ENCODE data around the gene PRKAA1. TPM values are rescaled to one million over a fixed set of nuclear protein-coding genes. Genes with fewer than 3 reads are reported as not detected.
"Not testable (repeated sequence)": the region's sequence is repeated elsewhere in the genome, so short reads cannot be mapped to it uniquely, and the experiment has no call there.

PRKAA1 gene
- total RNA-seq, 4 donors from 2014 or later = 66.2 to 86.1 (median 77.9) TPM

GRCh38 chr5:40717281-40717680 is 80.9 kb downstream of the PRKAA1 start:
- DNase-seq (ENCODE audit: low spot score in 2 of 2) = no peak
- Histone ChIP-seq H3K27me3 (no peaks in the 10 kb centered on the region), H3K36me3 (peaks cover 0 to 54% (median 0%) of the 10 kb centered on the region in 3 donors), H3K9me3 (peaks cover 0 to 14% (median 0%) of the 10 kb centered on the region in 4 donors), H3K4me1 (peaks cover 0 to 16% (median 0%) of the 10 kb centered on the region in 4 donors), H3K4me3 (no peak overlapping the region), H3K27ac (no peak overlapping the region)
- TF ChIP-seq EP300 (IDR thresholded peaks at IDR 0.05) = no peak
- TF ChIP-seq POLR2A (IDR thresholded peaks at IDR 0.05) = no peak
- no peak for TF ChIP-seq CTCF (IDR thresholded peaks at IDR 0.05)

GRCh38 chr5:40716590-40716989 is 81.6 kb downstream of the PRKAA1 start:
- Histone ChIP-seq H3K9me3 (peaks cover 0 to 7% (median 0%) of the 10 kb centered on the region in 4 donors), H3K4me3 (no peak overlapping the region), H3K27me3 (no peaks in the 10 kb centered on the region), H3K27ac (no peak overlapping the region), H3K4me1 (peaks cover 0 to 21% (median 0%) of the 10 kb centered on the region in 4 donors), H3K36me3 (peaks cover 0 to 50% (median 0%) of the 10 kb centered on the region in 3 donors)
- no peak for DNase-seq (ENCODE audit: low spot score in 2 of 2)
- WGBS, 2 donors = 90 to 97% methylated on average over 2 of the region's 2 CpGs
- no peak for TF ChIP-seq CTCF (IDR thresholded peaks at IDR 0.05)
- no peak for TF ChIP-seq EP300 (IDR thresholded peaks at IDR 0.05)
- TF ChIP-seq POLR2A (IDR thresholded peaks at IDR 0.05) = no peak

- no peak for DNase-seq (ENCODE audit: low spot score in 2 of 2)
- 23 to 28% methylated on average over 2 of the region's 2 CpGs for WGBS, 2 donors
- TF ChIP-seq POLR2A (IDR thresholded peaks at IDR 0.05) (no peak), EP300 (IDR thresholded peaks at IDR 0.05) (no peak), CTCF (IDR thresholded peaks at IDR 0.05) (no peak)
Observed at GRCh38 chr5:40716000-40716399, 82.2 kb downstream of the PRKAA1 start.

GRCh38 chr5:40714001-40714400 is 84.2 kb downstream of the PRKAA1 start:
- DNase-seq (ENCODE audit: low spot score in 2 of 2) = no peak
- no peak overlapping the region for H3K27ac ChIP-seq
- no peak overlapping the region for H3K4me3 ChIP-seq
- no peaks in the 10 kb centered on the region for H3K27me3 ChIP-seq
- no peaks in the 10 kb centered on the region for H3K9me3 ChIP-seq
- H3K4me1 ChIP-seq = peaks cover 0 to 21% (median 0%) of the 10 kb centered on the region in 4 donors
- TF ChIP-seq CTCF (IDR thresholded peaks at IDR 0.05) = no peak
- no peak for TF ChIP-seq EP300 (IDR thresholded peaks at IDR 0.05)
- TF ChIP-seq POLR2A (IDR thresholded peaks at IDR 0.05) = no peak
- peaks cover 0 to 37% (median 0%) of the 10 kb centered on the region in 3 donors for H3K36me3 ChIP-seq

More at GRCh38 chr5:40716000-40716399, 82.2 kb downstream of the PRKAA1 start:
- Histone ChIP-seq H3K4me3 (no peak overlapping the region), H3K4me1 (peaks cover 0 to 21% (median 0%) of the 10 kb centered on the region in 4 donors), H3K27me3 (no peaks in the 10 kb centered on the region), H3K9me3 (peaks cover 0 to under 1% (median 0%) of the 10 kb centered on the region in 4 donors), H3K36me3 (peaks cover 0 to 49% (median 0%) of the 10 kb centered on the region in 3 donors), H3K27ac (no peak overlapping the region)

GRCh38 chr5:40710575-40710974 is 87.6 kb downstream of the PRKAA1 start:
- not testable (repeated sequence) for DNase-seq (ENCODE audit: low spot score in 2 of 2); H3K27ac ChIP-seq
- peaks cover 0 to 21% (median 0%) of the 10 kb centered on the region in 4 donors for H3K4me1 ChIP-seq

More at GRCh38 chr5:40710575-40710974, 87.6 kb downstream of the PRKAA1 start:
- not testable (repeated sequence) for H3K9me3 ChIP-seq, H3K4me3 ChIP-seq, H3K27me3 ChIP-seq
- peaks cover 0 to 34% (median 0%) of the 10 kb centered on the region in 3 donors for H3K36me3 ChIP-seq

Small RNA genes lying within 50 kb of the gene (small RNA-seq; reads per million reads assigned to genes)
- not detected for gene RF00191
- gene SNORD72 = 17.2 reads per million, percentile 92 among the genes with 10 or more reads in this experiment

Other genes starting within 250 kb of the PRKAA1 start
- gene PTGER4, start 118.5 kb downstream of the PRKAA1 start, total RNA-seq = 10 to 100 TPM; 21.6 to 72.3 (median 57.0) TPM
- 10 to 100 TPM; 11.4 to 27.1 (median 19.9) TPM for gene TTC33, start 42.4 kb downstream of the PRKAA1 start, total RNA-seq
- 100 to 1,000 TPM; 117 to 365 (median 159) TPM for gene RPL37, start 36.8 kb upstream of the PRKAA1 start, total RNA-seq
- 10 to 100 TPM in 3 of 4 donors, 1 to 10 TPM in 1; 7.6 to 16.1 (median 11.3) TPM for gene CARD6, start 43.0 kb upstream of the PRKAA1 start, total RNA-seq
- 100 to 1,000 TPM in 2 of 4 donors, 10 to 100 TPM in 2; 87.0 to 239 (median 104) TPM for gene C7, start 111.1 kb upstream of the PRKAA1 start, total RNA-seq

All from tibial nerve (tissue), 4 donors.